ENCODE measurements around the gene TUFT1. TPM values are rescaled to one million over a fixed set of nuclear protein-coding genes. Genes with fewer than 3 reads are reported as not detected.

TUFT1 gene
- total and polyA plus RNA-seq, 8 donors: 5.6 to 16.8 (median 8.6) TPM

DNA sequence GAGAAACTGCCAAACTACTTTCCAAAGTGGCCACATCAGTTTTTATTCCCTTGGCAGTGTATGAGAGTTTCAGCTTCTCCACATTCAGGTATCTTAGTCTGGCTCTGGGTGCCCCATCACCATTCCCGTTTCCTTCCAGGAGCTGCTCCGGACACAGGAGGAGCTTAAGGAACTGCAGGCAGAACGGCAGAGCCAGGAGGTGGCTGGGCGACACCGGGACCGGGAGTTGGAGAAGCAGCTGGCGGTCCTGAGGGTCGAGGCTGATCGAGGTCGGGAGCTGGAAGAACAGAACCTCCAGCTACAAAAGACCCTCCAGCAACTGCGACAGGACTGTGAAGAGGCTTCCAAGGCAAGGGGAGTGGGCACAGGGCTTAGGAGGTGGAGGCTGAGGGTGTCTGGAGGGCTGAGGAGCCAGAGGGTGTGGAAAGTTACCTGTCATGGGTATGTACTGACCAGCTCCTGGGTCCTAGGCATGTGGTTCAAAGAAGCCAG is 10.9 kb upstream of the TUFT1 start:
- intact Hi-C loops (cut with DNase I): no loop called here
- no peaks in the 10 kb centered on the region for H3K4me1 ChIP-seq
- H3K4me3 ChIP-seq: no peak overlapping the region
- no peak overlapping the region for H3K27ac ChIP-seq
- DNase-seq (no peak), ATAC-seq (no peak)
- H3K27me3 ChIP-seq: no peaks in the 10 kb centered on the region
- H3K36me3 ChIP-seq: peaks cover 0 to 28% of the 10 kb centered on the region in 2 donors
- H3K9me3 ChIP-seq: no peaks in the 10 kb centered on the region
- TF ChIP-seq, protein P1, sequence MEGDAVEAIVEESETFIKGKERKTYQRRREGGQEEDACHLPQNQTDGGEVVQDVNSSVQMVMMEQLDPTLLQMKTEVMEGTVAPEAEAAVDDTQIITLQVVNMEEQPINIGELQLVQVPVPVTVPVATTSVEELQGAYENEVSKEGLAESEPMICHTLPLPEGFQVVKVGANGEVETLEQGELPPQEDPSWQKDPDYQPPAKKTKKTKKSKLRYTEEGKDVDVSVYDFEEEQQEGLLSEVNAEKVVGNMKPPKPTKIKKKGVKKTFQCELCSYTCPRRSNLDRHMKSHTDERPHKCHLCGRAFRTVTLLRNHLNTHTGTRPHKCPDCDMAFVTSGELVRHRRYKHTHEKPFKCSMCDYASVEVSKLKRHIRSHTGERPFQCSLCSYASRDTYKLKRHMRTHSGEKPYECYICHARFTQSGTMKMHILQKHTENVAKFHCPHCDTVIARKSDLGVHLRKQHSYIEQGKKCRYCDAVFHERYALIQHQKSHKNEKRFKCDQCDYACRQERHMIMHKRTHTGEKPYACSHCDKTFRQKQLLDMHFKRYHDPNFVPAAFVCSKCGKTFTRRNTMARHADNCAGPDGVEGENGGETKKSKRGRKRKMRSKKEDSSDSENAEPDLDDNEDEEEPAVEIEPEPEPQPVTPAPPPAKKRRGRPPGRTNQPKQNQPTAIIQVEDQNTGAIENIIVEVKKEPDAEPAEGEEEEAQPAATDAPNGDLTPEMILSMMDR (IDR thresholded peaks at IDR 0.05): no peak

DNA sequence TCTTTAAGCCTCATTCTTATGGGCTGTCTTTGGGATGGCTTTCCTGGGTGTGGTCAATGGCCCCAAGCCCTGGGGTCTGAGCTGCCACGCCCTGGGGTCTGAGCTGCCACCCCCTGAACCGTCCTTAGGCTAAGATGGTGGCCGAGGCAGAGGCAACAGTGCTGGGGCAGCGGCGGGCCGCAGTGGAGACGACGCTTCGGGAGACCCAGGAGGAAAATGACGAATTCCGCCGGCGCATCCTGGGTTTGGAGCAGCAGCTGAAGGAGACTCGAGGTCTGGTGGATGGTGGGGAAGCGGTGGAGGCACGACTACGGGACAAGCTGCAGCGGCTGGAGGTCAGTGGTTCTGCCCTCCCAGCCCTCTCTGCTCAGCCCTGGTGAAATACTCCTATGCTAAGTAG is 10.3 kb upstream of the TUFT1 start:
- H3K27ac ChIP-seq: no peak overlapping the region
- no peaks in the 10 kb centered on the region for H3K27me3 ChIP-seq
- ATAC-seq (no peak), DNase-seq (no peak)
- no peak overlapping the region for H3K4me3 ChIP-seq
- no peaks in the 10 kb centered on the region for H3K9me3 ChIP-seq
- TF ChIP-seq, protein P1 (IDR thresholded peaks at IDR 0.05): no peak
- peaks cover 0 to 23% of the 10 kb centered on the region in 2 donors for H3K36me3 ChIP-seq
- intact Hi-C loops (cut with DNase I): no loop called here
- no peaks in the 10 kb centered on the region for H3K4me1 ChIP-seq

DNA sequence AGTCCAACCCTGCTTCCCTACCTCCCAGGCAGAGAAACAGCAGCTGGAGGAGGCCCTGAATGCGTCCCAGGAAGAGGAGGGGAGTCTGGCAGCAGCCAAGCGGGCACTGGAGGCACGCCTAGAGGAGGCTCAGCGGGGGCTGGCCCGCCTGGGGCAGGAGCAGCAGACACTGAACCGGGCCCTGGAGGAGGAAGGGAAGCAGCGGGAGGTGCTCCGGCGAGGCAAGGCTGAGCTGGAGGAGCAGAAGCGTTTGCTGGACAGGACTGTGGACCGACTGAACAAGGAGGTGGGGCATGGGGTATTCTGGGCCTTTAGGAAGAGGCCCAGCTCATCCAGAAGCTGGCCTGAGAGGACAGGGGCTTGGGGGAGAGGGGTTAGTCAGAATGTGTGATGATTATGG is 9.6 kb upstream of the TUFT1 start:
- ATAC-seq: no peak
- H3K4me1 ChIP-seq: no peaks in the 10 kb centered on the region
- H3K4me3 ChIP-seq: no peak overlapping the region
- H3K27me3 ChIP-seq: no peaks in the 10 kb centered on the region
- intact Hi-C loops (cut with DNase I): no loop called here
- H3K27ac ChIP-seq: no peak overlapping the region
- H3K36me3 ChIP-seq: peaks cover 0 to 17% of the 10 kb centered on the region in 2 donors
- H3K9me3 ChIP-seq: no peaks in the 10 kb centered on the region
- DNase-seq: no peak
- TF ChIP-seq, protein P1 (IDR thresholded peaks at IDR 0.05): no peak

DNA sequence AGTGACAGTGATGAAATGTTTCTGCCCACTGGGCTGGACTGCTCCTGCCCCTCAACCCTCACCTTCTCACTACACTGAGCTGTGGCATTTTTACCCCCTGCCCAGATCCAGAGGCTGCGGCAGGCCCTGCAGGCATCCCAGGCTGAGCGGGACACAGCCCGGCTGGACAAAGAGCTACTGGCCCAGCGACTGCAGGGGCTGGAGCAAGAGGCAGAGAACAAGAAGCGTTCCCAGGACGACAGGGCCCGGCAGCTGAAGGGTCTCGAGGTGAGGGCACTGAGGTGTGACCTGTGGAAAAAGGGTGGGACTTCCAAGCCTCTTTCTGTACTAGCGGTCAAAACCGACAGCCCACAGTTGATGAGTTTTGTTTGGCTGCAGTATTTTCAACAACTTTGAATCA is 6.2 kb upstream of the TUFT1 start:
- no peaks in the 10 kb centered on the region for H3K27me3 ChIP-seq
- no peak for ATAC-seq
- intact Hi-C loops (cut with DNase I): no loop called here

DNA sequence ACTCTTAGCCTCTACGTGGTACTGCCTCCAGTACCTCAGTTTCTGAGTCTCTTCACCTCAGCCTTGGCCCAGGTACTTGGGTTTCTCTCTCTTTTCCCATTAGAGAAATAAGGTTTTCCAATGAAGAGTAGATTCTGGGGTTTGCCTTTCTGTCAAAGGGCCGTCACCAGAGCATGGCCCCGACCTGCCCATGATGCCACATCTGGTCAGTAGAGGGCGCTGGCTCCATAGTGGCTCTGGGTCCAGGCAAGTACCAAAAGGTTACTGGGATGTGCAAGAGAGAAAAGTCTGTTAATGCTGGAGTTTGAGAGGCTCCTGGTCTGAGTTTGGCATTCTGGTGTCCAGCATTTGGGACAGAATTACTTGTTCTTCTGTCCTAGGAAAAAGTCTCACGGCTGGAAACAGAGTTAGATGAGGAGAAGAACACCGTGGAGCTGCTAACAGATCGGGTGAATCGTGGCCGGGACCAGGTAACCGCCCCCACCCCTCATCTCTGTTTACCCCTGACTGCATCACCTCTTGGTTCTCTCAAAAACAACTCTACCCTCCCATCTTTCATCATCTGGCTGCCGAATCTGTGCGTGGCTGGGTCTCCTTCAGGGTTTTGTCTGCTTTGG is 5.3 kb upstream of the TUFT1 start:
- ATAC-seq: peak; percentile 69
- Histone ChIP-seq H3K36me3 (peaks cover 0 to 13% of the 10 kb centered on the region in 2 donors), H3K4me3 (no peak overlapping the region), H3K27ac (no peak overlapping the region), H3K9me3 (no peaks in the 10 kb centered on the region), H3K4me1 (peaks cover 2 to 6% of the 10 kb centered on the region in 2 donors), H3K27me3 (no peaks in the 10 kb centered on the region)
- TF ChIP-seq, protein P1 (IDR thresholded peaks at IDR 0.05): peak; percentile 62 to 87
- peak in 3 of 4 donors; percentile 27 to 92 (median 77) for DNase-seq
- intact Hi-C loops (cut with DNase I): no loop called here

More for the DNA sequence above, 6.2 kb upstream of the TUFT1 start:
- Histone ChIP-seq H3K27ac (no peak overlapping the region), H3K9me3 (no peaks in the 10 kb centered on the region), H3K4me3 (no peak overlapping the region), H3K4me1 (no peaks in the 10 kb centered on the region), H3K36me3 (peaks cover 0 to 13% of the 10 kb centered on the region in 2 donors)
- no peak for DNase-seq
- TF ChIP-seq, protein P1 (IDR thresholded peaks at IDR 0.05): no peak

Data from left lung (tissue), 10 donors.